ACHN (cell line): ENCODE data around the gene MRPS14.

Source experiments
- DNase-seq: peaks from one replicate; pipeline ENCODE4 v3.0.0-alpha.2; 2015
- in situ Hi-C: cut with HindIII; loops from 2 replicates; pipeline ENCODE4 v1.10.0; 2017; ENCODE audit warnings: low sequenced_read_pairs, low pct_ligation_motif_present, low pct_unique_long_range_greater_than_20kb

Gene MRPS14

GRCh38 chr1:174965362-174966007 is 57.7 kb downstream of the MRPS14 start:
- in situ Hi-C loops = no loop called here
- no peak for DNase-seq

- in situ Hi-C loops = no loop called here
- DNase-seq = no peak
Observed at GRCh38 chr1:174964972-174965361, 58.3 kb downstream of the MRPS14 start.

- DNase-seq = no peak
- in situ Hi-C loops = no loop called here
Observed at GRCh38 chr1:174964261-174964971, 58.8 kb downstream of the MRPS14 start.

- DNase-seq = no peak
- in situ Hi-C loops = no loop called here
Observed at GRCh38 chr1:174963529-174964125, 59.6 kb downstream of the MRPS14 start.
